AG09309 (cell line): Measurements from ENCODE around the gene TASP1.

Source experiments
- DNase-seq: peaks from one replicate; pipeline ENCODE4 v3.0.0-alpha.2; 2010; ENCODE audit warnings: low read depth
- H3K4me3 ChIP-seq: 2 replicates; pipeline ENCODE4 v1.5.1; 2011; ENCODE audit warnings: mild to moderate bottlenecking, low read depth, low read length, moderate library complexity; ENCODE audit not compliant: control insufficient read depth
- TF ChIP-seq, protein P1 (sequence below): IDR thresholded peaks from 2 replicates; pipeline ENCODE4 v1.5.1; 2011; ENCODE audit warnings: mild to moderate bottlenecking, low read depth, low read length, inconsistent platforms; ENCODE audit not compliant: insufficient read depth, control insufficient read depth; ENCODE audit errors: missing control alignments

Gene TASP1

DNA sequence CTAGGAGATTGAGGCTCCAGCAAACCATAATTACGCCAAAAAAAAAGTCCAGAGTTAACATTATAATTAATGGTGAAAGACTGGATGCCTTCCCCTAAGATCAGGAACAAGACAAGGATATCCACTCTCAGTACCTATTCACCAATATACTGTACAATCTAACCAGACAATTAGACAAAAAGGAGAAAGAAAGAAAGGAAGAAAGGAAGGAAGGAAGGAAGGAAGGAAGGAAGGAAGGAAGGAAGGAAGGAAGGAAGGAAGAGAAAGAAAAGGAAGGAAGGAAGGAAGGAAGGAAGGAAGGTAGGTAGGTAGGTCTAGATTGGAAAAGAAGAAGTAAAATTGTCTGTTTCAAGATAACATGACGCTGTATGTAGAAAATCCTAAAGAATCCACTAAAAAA lies 50.7 kb downstream of the TASP1 start:
- no peak for DNase-seq
- H3K4me3 ChIP-seq: no peak overlapping the region
- TF ChIP-seq, protein P1, sequence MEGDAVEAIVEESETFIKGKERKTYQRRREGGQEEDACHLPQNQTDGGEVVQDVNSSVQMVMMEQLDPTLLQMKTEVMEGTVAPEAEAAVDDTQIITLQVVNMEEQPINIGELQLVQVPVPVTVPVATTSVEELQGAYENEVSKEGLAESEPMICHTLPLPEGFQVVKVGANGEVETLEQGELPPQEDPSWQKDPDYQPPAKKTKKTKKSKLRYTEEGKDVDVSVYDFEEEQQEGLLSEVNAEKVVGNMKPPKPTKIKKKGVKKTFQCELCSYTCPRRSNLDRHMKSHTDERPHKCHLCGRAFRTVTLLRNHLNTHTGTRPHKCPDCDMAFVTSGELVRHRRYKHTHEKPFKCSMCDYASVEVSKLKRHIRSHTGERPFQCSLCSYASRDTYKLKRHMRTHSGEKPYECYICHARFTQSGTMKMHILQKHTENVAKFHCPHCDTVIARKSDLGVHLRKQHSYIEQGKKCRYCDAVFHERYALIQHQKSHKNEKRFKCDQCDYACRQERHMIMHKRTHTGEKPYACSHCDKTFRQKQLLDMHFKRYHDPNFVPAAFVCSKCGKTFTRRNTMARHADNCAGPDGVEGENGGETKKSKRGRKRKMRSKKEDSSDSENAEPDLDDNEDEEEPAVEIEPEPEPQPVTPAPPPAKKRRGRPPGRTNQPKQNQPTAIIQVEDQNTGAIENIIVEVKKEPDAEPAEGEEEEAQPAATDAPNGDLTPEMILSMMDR: no peak

DNA sequence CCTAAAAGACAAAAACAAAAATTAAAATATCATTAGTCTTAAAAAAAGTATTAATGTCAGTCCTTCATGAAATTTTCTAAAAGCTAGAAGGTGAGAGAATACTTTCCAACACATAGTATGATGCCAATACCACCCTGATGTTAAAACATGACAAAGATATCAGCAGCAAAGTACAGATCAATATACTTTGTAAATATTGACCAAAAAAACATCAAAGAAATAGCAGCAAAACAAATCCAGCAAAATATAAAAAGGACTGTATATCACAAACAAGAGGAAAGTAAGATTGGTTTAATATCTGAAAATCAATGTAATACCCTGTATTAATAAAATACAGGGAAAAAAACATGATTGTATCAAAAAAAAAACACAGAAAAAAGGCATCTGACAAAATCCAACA lies 51.4 kb downstream of the TASP1 start:
- TF ChIP-seq, protein P1: no peak
- DNase-seq: no peak
- H3K4me3 ChIP-seq: no peak overlapping the region

DNA sequence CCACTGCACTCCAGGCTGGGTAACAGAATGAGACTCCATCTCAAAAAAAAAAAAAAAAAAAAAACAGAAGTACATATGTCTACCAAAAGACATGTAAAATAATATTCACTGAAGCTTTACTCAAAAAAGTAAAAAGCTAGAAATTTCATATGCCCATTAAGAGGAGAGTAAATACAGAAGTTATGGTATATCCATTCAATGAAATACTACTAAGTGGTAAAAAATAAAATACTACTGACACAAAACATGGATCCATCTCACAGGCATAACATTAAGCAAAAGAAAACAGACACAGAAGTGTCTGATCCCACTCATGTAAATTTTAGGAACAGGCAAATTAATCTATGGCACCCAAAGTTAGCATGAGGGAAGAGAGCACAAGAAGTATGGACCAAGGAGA lies 52.6 kb downstream of the TASP1 start:
- TF ChIP-seq, protein P1: no peak
- no peak for DNase-seq

DNA sequence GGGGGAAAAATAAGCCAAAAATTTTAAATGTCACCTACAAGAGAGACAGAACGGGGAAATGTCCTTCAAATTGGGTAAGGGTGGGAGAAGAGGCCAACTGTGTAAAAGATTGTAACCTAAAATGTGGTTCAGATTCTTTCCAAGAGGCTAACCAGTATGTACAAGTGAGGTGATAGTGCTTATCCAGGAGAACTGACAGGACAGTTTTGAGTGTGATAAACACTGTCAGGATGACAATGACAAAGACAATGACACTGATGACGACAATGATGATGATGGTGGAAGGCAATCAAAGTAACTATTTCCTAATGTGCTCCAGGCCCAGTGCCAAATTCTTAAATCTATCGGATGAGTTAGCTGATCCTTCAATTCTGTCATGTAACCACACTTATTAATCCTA lies 57.3 kb downstream of the TASP1 start:
- TF ChIP-seq, protein P1: no peak
- no peak for DNase-seq

More for the DNA sequence above, 52.6 kb downstream of the TASP1 start:
- no peak overlapping the region for H3K4me3 ChIP-seq

GRCh38 chr20:13580707-13581106 lies 58.0 kb downstream of the TASP1 start:
- no peak for DNase-seq
- H3K4me3 ChIP-seq: no peak overlapping the region
- TF ChIP-seq, protein P1: no peak

More for the DNA sequence above, 57.3 kb downstream of the TASP1 start:
- H3K4me3 ChIP-seq: no peak overlapping the region

DNA sequence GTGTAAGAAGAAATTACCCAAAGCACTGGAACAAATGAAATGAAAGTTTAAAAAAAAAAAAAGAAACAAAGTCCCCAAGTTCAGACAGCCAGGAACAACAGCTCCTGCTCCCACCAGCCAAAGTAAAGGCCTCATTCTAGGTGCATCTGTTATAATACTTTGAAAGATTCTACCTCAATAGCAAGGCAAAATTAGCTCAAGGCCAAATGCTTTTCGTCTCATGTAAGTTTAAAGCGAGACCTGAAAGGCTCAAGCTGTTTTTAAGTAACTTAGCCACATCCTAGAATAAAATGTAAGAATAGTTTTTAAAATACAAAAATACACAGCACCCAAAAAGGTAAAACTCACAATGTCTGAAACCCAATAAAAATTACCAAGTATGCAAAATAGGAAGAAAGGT lies 64.7 kb downstream of the TASP1 start:
- TF ChIP-seq, protein P1: no peak
- H3K4me3 ChIP-seq: no peak overlapping the region
- no peak for DNase-seq

DNA sequence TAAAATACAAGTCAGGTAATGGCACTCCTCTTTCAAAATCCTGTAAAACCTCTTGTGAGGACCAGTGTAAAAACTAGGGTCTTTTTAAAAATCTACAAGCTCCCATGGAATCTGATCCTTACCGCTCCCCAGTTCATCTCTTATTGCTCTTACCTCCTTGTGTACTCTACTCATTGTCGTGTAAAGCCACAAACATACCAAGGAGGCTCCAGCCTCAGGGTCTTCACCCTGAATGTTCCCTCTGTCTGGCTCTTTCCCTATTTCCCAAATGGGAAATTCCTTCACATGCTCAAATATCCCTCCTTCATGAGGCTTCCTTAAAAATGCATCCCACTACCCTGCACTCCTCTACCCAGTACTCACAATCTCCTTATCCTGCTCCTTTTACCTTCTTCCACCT lies 67.1 kb downstream of the TASP1 start:
- H3K4me3 ChIP-seq: no peak overlapping the region
- TF ChIP-seq, protein P1: no peak
- DNase-seq: no peak
